Measurements from ENCODE around the gene PTGFR. TPM values are rescaled to one million over a fixed set of nuclear protein-coding genes. Genes with fewer than 3 reads are reported as not detected.

The PTGFR gene, protein sequence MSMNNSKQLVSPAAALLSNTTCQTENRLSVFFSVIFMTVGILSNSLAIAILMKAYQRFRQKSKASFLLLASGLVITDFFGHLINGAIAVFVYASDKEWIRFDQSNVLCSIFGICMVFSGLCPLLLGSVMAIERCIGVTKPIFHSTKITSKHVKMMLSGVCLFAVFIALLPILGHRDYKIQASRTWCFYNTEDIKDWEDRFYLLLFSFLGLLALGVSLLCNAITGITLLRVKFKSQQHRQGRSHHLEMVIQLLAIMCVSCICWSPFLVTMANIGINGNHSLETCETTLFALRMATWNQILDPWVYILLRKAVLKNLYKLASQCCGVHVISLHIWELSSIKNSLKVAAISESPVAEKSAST
- total RNA-seq (2022; extraction: Qiagen RNA extraction), result not detected in 5 replicates

DNA sequence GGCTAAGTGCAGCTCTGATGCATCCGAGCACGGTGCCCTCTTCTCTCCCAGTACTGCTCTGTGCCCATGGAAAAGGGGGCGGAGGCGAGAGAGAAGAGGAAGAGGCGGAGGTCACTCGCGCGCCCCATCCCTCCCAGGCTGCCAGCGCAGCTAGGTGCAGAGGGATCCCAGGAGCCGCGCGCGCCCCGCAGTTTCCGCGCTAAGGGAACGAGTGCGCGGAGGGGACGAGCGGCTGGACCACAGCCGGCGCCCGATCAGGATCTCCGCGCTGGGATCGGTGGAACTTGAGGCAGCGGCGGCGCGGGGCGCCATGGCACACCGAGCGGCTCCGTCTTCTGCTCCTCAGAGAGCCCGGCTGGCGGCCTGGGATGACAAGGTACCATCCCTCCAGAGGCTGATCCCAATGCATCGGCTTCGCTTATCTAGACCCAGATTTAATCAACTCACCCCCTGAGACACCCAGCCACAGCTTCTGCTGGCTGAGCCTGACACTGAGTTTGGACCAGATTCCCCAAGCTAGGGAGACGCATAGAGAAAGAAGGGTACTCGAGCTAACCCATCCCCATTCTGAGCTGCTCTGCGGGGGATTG is at the start of gene PTGFR:
Gene PTGFR, plus strand, starts transcription at position 114 of the 590 bp plus-strand sequence. CDS start 1,770 bp downstream, outside the sequence.

Other genes with a start within 250 kb of the PTGFR start
- gene IFI44L, start 129.5 kb downstream of the PTGFR start, total RNA-seq (2022; extraction: Qiagen RNA extraction), result 0.02 to 0.05 TPM (median 0.02 TPM) in 3 of 5 replicates, not detected in the others
- gene IFI44, start 158.9 kb downstream of the PTGFR start, total RNA-seq (2022; extraction: Qiagen RNA extraction), result 0.15 to 0.82 TPM (median 0.62 TPM) in 5 replicates